Muscle layer of duodenum (tissue), 2 donors: ENCODE measurements around the gene LIN7A.

Experiments used
- H3K27ac ChIP-seq: one replicate; pipeline ENCODE4 v1.7.0; 2013; ENCODE audit warnings: mild to moderate bottlenecking, low read length
- H3K27me3 ChIP-seq: one replicate; pipeline ENCODE4 v1.7.0; 2013; ENCODE audit warnings: low read depth, mild to moderate bottlenecking, control low read depth, low read length
- H3K36me3 ChIP-seq, 2 donors: one replicate each; pipeline ENCODE4 v1.7.0; 2013; ENCODE audit warnings: low read length in 2 of 2, control low read depth in 1 of 2, mild to moderate bottlenecking in 1 of 2; ENCODE audit not compliant: insufficient read depth in 2 of 2, control insufficient read depth in 1 of 2
- H3K4me1 ChIP-seq, 2 donors: one replicate each; pipeline ENCODE4 v1.7.0; 2013; ENCODE audit warnings: low read length in 2 of 2, mild to moderate bottlenecking in 2 of 2, control low read depth in 1 of 2, moderate library complexity in 1 of 2; ENCODE audit not compliant: insufficient read depth in 2 of 2, control insufficient read depth in 1 of 2
- H3K4me3 ChIP-seq, 2 donors: one replicate each; pipeline ENCODE4 v1.7.0; 2013; ENCODE audit warnings: low read length in 2 of 2, low read depth in 1 of 2, mild to moderate bottlenecking in 1 of 2
- H3K9me3 ChIP-seq, 2 donors: one replicate each; pipeline ENCODE4 v1.7.0; 2013; ENCODE audit warnings: low read length in 2 of 2, control low read depth in 1 of 2, mild to moderate bottlenecking in 1 of 2; ENCODE audit not compliant: control insufficient read depth in 1 of 2
- donor health status: healthy.

The LIN7A gene

GRCh38 chr12:80858356-80858755 is 79.4 kb downstream of the LIN7A start:
- H3K9me3 ChIP-seq: no peaks in the 10 kb centered on the region

GRCh38 chr12:80857311-80857710 is 80.4 kb downstream of the LIN7A start:
- no peaks in the 10 kb centered on the region for H3K4me1 ChIP-seq
- no peaks in the 10 kb centered on the region for H3K27me3 ChIP-seq
- no peaks in the 10 kb centered on the region for H3K36me3 ChIP-seq
- no peak overlapping the region for H3K27ac ChIP-seq
- H3K4me3 ChIP-seq: no peak overlapping the region
- no peaks in the 10 kb centered on the region for H3K9me3 ChIP-seq

More at GRCh38 chr12:80858356-80858755, 79.4 kb downstream of the LIN7A start:
- Histone ChIP-seq H3K36me3 (no peaks in the 10 kb centered on the region), H3K27me3 (no peaks in the 10 kb centered on the region), H3K4me1 (no peaks in the 10 kb centered on the region), H3K4me3 (no peak overlapping the region), H3K27ac (no peak overlapping the region)

DNA sequence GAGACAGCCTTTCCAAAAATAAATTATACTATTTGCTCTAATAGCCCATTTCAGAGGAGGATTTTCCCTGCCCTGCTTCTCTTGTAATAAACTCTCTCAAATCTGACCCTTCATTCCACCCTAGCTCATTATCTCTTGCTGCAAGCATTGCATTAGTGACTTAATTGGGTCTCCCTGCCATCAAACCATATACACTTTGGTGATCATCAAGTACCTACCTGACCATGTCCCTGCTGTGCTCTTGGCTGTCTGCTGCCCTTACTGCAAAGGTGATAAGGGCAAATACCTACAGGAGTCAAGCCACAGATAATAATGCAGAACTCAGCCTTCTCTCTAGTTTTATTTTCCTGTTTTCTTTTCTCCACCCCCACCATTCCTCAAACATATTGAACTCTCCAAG is 88.4 kb downstream of the LIN7A start:
- Histone ChIP-seq H3K9me3 (no peaks in the 10 kb centered on the region), H3K4me3 (no peak overlapping the region), H3K36me3 (no peaks in the 10 kb centered on the region), H3K4me1 (no peaks in the 10 kb centered on the region), H3K27ac (no peak overlapping the region), H3K27me3 (no peaks in the 10 kb centered on the region)

- Histone ChIP-seq H3K4me3 (no peak overlapping the region), H3K4me1 (no peaks in the 10 kb centered on the region), H3K27me3 (no peaks in the 10 kb centered on the region), H3K36me3 (no peaks in the 10 kb centered on the region), H3K27ac (no peak overlapping the region), H3K9me3 (no peaks in the 10 kb centered on the region)
These were observed 88.9 kb downstream of the LIN7A start for GRCh38 chr12:80848858-80849257.

DNA sequence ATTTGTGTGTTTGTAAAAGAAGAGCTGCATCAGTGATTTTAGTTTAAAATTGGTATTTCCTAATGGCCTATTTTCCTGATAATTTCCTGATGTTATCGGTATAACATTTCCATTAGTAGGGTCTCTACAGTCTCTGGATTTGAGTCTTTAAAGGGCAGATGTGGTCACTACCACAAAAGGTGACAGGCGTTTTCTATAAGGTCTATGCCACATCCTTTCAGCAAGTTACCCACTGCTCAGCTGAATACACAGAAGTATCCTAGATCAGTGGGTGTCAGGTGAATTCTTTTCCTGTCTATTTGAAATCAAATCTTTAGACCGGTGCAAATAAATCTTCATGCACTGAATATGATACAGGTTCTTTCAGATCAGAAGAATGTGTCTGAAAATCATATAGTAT is 90.2 kb downstream of the LIN7A start:
- Histone ChIP-seq H3K27me3 (no peaks in the 10 kb centered on the region), H3K4me1 (no peaks in the 10 kb centered on the region), H3K9me3 (no peaks in the 10 kb centered on the region), H3K27ac (no peak overlapping the region), H3K4me3 (no peak overlapping the region), H3K36me3 (no peaks in the 10 kb centered on the region)

- H3K4me1 ChIP-seq: no peaks in the 10 kb centered on the region
- H3K9me3 ChIP-seq: no peaks in the 10 kb centered on the region
- H3K27me3 ChIP-seq: no peaks in the 10 kb centered on the region
- no peaks in the 10 kb centered on the region for H3K36me3 ChIP-seq
- no peak overlapping the region for H3K27ac ChIP-seq
- no peak overlapping the region for H3K4me3 ChIP-seq
These were observed 90.8 kb downstream of the LIN7A start for GRCh38 chr12:80846952-80847351.

DNA sequence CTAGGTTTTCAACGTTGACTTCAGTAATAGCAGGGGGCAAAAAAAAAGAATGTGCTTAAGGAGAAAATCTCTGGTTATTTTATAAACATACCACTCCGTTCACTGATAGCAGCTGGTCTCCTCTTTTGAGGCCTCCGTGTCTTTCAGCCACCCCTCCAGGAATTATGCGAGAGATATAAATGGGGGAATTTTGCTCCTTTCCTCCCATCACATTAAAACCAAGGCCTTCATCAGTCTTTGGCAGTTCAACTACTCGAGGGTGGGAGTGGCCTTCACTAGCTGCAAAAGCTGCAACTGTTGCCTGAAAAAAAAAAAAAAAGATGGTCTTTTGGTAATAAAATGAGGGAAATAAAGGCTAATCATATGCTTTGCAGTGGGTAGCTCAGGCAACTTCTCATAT is 92.1 kb downstream of the LIN7A start:
- H3K36me3 ChIP-seq: no peaks in the 10 kb centered on the region
- no peaks in the 10 kb centered on the region for H3K4me1 ChIP-seq
- no peaks in the 10 kb centered on the region for H3K9me3 ChIP-seq
- H3K27ac ChIP-seq: no peak overlapping the region
- H3K4me3 ChIP-seq: no peak overlapping the region
- H3K27me3 ChIP-seq: no peaks in the 10 kb centered on the region

DNA sequence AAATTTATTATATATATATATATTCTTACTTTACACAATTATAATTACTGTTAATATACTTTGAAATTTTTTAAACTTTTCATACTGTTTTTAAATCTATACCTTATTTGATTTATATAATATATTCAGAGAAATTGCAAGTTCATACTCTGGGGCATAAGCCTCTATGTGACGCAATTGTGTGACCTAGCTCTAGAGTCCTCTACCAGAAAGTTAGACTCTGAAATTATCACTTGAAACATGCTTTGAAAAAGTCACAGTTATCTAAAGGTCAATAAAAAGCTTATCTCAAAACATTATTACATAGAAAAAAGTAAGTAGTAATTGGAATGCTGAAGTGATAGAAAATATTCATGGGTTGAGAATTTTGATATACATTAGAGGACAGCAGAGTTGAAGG is 93.8 kb downstream of the LIN7A start:
- Histone ChIP-seq H3K9me3 (no peaks in the 10 kb centered on the region), H3K4me3 (no peak overlapping the region), H3K27ac (no peak overlapping the region), H3K27me3 (no peaks in the 10 kb centered on the region), H3K4me1 (peaks cover 4% of the 10 kb centered on the region in 2 donors), H3K36me3 (no peaks in the 10 kb centered on the region)

GRCh38 chr12:80838708-80839107 is 99.0 kb downstream of the LIN7A start:
- Histone ChIP-seq H3K4me3 (no peak overlapping the region), H3K9me3 (no peaks in the 10 kb centered on the region), H3K4me1 (peaks cover 8 to 15% of the 10 kb centered on the region in 2 donors), H3K36me3 (no peaks in the 10 kb centered on the region), H3K27ac (no peak overlapping the region), H3K27me3 (no peaks in the 10 kb centered on the region)

DNA sequence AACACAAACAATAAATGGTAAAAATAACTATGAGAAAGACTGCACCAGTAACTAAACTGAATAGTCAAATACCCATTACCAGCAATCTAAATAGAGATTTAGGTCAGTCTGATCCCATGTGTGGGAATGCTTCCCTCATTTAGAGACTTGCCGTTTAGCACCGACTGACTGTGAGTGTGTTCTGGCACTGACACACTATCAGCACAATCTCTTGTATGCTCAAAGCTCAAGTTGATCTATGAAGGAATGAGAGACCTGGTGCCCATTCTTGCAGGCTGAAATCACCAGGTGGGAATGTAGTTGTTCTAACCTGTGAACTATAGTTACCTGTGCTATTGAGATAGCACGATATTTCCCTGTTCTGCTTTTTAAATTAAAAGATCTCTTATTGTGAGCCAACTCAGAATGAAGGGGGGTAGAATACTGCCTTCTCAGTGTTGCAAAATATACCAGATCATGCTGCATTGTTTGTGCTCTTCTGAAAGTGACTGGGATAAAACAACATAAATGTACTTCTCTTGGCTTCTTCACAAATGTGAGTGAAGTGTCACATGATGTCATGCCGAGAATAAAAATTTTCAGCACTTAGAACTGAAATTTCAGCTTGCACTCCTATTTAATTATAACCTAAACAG is 99.6 kb downstream of the LIN7A start:
- H3K4me1 ChIP-seq: peaks cover 8 to 15% of the 10 kb centered on the region in 2 donors
- H3K9me3 ChIP-seq: no peaks in the 10 kb centered on the region
- no peaks in the 10 kb centered on the region for H3K36me3 ChIP-seq
- H3K27ac ChIP-seq: no peak overlapping the region
- H3K4me3 ChIP-seq: no peak overlapping the region
- no peaks in the 10 kb centered on the region for H3K27me3 ChIP-seq

DNA sequence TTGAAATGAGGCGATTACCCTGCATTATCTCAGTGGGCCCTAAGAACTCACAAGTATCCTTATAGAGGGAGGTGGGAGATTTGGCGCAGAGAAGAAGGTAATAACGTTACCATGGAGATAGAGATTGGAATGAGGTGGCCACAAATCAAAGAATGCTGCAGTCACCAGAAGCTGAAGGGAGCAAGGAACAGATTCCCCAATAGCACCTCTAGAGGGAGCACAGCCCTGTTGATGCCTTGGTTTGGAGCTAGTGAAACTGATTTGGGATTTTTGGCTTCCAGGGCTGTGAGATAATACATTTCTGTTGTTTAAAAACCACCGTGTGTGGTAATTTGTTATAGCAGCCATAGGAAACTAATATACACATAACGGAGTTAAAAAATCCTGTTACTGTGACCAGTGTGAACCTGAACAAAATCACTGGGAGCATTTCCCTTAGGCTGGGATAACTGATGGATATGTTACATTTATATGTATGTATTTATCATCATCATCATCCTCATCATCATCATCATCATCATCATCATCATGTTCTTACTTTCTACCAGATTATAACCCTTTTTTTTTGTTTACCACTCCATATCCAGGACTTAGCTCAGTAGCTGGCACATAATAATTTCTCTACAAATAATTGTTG is 100.3 kb downstream of the LIN7A start:
- no peaks in the 10 kb centered on the region for H3K27me3 ChIP-seq
- H3K27ac ChIP-seq: no peak overlapping the region
- no peaks in the 10 kb centered on the region for H3K9me3 ChIP-seq

GRCh38 chr12:80834724-80835123 is 103.0 kb downstream of the LIN7A start:
- H3K36me3 ChIP-seq: no peaks in the 10 kb centered on the region
- no peak overlapping the region for H3K27ac ChIP-seq
- no peaks in the 10 kb centered on the region for H3K9me3 ChIP-seq
- peaks cover 8 to 18% of the 10 kb centered on the region in 2 donors for H3K4me1 ChIP-seq
- no peak overlapping the region for H3K4me3 ChIP-seq
- no peaks in the 10 kb centered on the region for H3K27me3 ChIP-seq

More for the DNA sequence above, 100.3 kb downstream of the LIN7A start:
- Histone ChIP-seq H3K4me1 (peaks cover 8 to 15% of the 10 kb centered on the region in 2 donors), H3K4me3 (no peak overlapping the region), H3K36me3 (no peaks in the 10 kb centered on the region)
